ENCODE results near the gene ADD1. TPM values are rescaled to one million over a fixed set of nuclear protein-coding genes. Genes with fewer than 3 reads are reported as not detected.

ADD1 gene
- total RNA-seq, 4 donors from 2014 or later, result 290 to 470 (median 372) TPM

GRCh38 chr4:2832981-2833670, 10.5 kb upstream of the ADD1 start:
- peak in 1 of 3 donors; percentile 24 for DNase-seq
- Histone ChIP-seq H3K4me1 (peaks cover 0 to 37% (median 18%) of the 10 kb centered on the region in 4 donors), H3K36me3 (peaks cover 0 to 63% (median 0%) of the 10 kb centered on the region in 3 donors), H3K4me3 (no peak overlapping the region), H3K9me3 (no peaks in the 10 kb centered on the region), H3K27ac (peak overlapping the region in 1 of 4 donors; percentile 75), H3K27me3 (no peaks in the 10 kb centered on the region)
- no peak for TF ChIP-seq CTCF (IDR thresholded peaks at IDR 0.05)
- no peak for TF ChIP-seq POLR2A (IDR thresholded peaks at IDR 0.05)

- DNase-seq, result peak in 1 of 3 donors; percentile 42
- H3K27me3 ChIP-seq, result no peaks in the 10 kb centered on the region
- peaks cover 0 to 37% (median 18%) of the 10 kb centered on the region in 4 donors for H3K4me1 ChIP-seq
- no peak overlapping the region for H3K4me3 ChIP-seq
- H3K9me3 ChIP-seq, result no peaks in the 10 kb centered on the region
- H3K27ac ChIP-seq, result peak overlapping the region in 2 of 4 donors; percentile 55 to 75
- TF ChIP-seq CTCF (IDR thresholded peaks at IDR 0.05), result no peak
- TF ChIP-seq POLR2A (IDR thresholded peaks at IDR 0.05), result no peak
- peaks cover 0 to 58% (median 0%) of the 10 kb centered on the region in 3 donors for H3K36me3 ChIP-seq
Observed at GRCh38 chr4:2833671-2834000, 10.0 kb upstream of the ADD1 start.

- H3K27ac ChIP-seq, result peak overlapping the region in 3 of 4 donors; percentile 31 to 75 (median 55)
- TF ChIP-seq CTCF (IDR thresholded peaks at IDR 0.05), result no peak
- TF ChIP-seq POLR2A (IDR thresholded peaks at IDR 0.05), result no peak
- H3K4me1 ChIP-seq, result peaks cover 0 to 37% (median 18%) of the 10 kb centered on the region in 4 donors
- H3K27me3 ChIP-seq, result no peaks in the 10 kb centered on the region
- peak in 1 of 3 donors; percentile 45 for DNase-seq
- H3K36me3 ChIP-seq, result peaks cover 0 to 52% (median 0%) of the 10 kb centered on the region in 3 donors
- no peaks in the 10 kb centered on the region for H3K9me3 ChIP-seq
- H3K4me3 ChIP-seq, result no peak overlapping the region
Observed at GRCh38 chr4:2834001-2834921, 9.4 kb upstream of the ADD1 start.

GRCh38 chr4:2835978-2836377, 7.7 kb upstream of the ADD1 start:
- H3K4me1 ChIP-seq, result peaks cover 0 to 37% (median 18%) of the 10 kb centered on the region in 4 donors
- TF ChIP-seq CTCF (IDR thresholded peaks at IDR 0.05) (no peak), POLR2A (IDR thresholded peaks at IDR 0.05) (no peak)
- DNase-seq, result peak in 2 of 3 donors; percentile 14 to 46
- H3K4me3 ChIP-seq, result no peak overlapping the region
- peak overlapping the region in 3 of 4 donors; percentile 16 to 75 (median 35) for H3K27ac ChIP-seq
- no peaks in the 10 kb centered on the region for H3K27me3 ChIP-seq
- H3K9me3 ChIP-seq, result no peaks in the 10 kb centered on the region
- H3K36me3 ChIP-seq, result peaks cover 0 to 35% (median 0%) of the 10 kb centered on the region in 3 donors

- peak overlapping the region in 3 of 4 donors; percentile 16 to 75 (median 35) for H3K27ac ChIP-seq
- H3K9me3 ChIP-seq, result no peaks in the 10 kb centered on the region
- H3K36me3 ChIP-seq, result peaks cover 0 to 30% (median 0%) of the 10 kb centered on the region in 3 donors
- DNase-seq, result peak in 1 of 3 donors; percentile 44
- peaks cover 0 to 37% (median 18%) of the 10 kb centered on the region in 4 donors for H3K4me1 ChIP-seq
- TF ChIP-seq CTCF (IDR thresholded peaks at IDR 0.05) (no peak), POLR2A (IDR thresholded peaks at IDR 0.05) (no peak)
- no peak overlapping the region for H3K4me3 ChIP-seq
- H3K27me3 ChIP-seq, result no peaks in the 10 kb centered on the region
Observed at GRCh38 chr4:2836391-2836859, 7.2 kb upstream of the ADD1 start.
